ENCODE results near the gene PRSS50. TPM values are rescaled to one million over a fixed set of nuclear protein-coding genes. Genes with fewer than 3 reads are reported as not detected.

The PRSS50 gene
- total RNA-seq, 1 donor from 2014 or later = not detected

DNA sequence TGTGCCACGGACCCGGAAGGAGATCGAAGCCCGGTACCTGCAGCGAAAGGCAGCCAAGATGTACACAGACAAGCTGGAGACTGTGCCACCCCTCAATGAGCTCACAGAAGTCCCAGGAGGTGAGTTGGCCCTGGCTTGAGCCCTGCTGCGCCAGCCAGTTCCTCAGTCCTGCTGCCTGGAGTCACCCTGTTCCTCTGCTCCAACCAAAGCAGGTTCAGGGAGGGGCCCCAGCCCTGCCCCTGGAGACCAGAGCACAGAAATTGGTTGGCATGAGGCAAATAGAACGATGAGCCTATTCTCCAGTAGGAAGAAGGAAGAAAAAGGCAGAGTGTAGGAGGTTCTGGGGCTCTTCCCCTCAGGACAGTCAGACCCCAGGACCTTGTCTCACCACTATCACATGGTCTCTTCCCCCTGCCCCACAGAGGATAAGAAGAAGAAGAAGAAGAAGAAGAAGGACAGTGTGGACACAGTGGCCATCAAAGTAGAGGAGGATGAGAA lies 8.5 kb downstream of the PRSS50 start:
- Mint-ChIP-seq H3K9me3 (ENCODE audit: unreplicated experiment) (no peaks in the 10 kb centered on the region), H3K4me1 (ENCODE audit: low read depth, unreplicated experiment) (peaks cover 14% of the 10 kb centered on the region)

DNA sequence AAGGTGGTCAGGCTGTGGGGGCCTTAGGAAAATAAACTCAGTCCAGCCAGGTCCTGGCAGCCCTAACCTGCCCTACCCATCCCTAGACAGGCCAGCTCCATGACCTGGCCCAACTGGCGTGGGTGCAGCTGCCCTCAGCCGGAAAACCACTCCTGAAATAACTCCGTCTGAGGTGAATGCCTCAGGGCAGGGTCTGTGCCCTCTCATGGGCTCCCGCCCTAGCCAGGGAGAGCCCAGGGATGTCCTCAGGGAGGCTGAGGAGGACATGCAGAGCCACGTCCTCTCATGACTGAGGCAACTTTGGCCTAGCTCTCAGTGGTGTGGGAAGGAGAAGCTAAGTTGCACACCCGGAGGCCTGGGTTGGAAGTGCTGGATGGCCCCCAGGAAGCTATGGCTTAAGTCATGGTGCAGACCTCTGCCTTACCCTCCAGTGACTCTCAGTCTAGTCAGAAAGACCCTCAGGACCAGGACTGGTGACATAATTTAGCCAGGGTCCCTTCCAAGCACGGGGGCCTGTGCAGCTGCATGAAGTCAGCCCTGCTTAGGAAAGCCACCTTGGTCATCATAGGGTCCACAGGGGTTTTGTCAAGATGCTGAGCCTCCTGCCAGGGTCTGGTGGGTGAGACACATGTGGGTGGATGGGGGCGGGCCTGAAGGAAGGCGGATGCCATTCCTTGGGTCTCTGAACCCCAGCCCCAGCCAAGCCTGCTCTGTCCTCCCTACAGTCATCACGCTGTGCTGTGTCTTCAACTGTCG lies 9.1 kb downstream of the PRSS50 start:
- TF ChIP-seq, protein P1, sequence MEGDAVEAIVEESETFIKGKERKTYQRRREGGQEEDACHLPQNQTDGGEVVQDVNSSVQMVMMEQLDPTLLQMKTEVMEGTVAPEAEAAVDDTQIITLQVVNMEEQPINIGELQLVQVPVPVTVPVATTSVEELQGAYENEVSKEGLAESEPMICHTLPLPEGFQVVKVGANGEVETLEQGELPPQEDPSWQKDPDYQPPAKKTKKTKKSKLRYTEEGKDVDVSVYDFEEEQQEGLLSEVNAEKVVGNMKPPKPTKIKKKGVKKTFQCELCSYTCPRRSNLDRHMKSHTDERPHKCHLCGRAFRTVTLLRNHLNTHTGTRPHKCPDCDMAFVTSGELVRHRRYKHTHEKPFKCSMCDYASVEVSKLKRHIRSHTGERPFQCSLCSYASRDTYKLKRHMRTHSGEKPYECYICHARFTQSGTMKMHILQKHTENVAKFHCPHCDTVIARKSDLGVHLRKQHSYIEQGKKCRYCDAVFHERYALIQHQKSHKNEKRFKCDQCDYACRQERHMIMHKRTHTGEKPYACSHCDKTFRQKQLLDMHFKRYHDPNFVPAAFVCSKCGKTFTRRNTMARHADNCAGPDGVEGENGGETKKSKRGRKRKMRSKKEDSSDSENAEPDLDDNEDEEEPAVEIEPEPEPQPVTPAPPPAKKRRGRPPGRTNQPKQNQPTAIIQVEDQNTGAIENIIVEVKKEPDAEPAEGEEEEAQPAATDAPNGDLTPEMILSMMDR (IDR thresholded peaks at IDR 0.05; ENCODE audit: partially characterized antibody, unreplicated experiment) = no peak
- Mint-ChIP-seq H3K4me1 (ENCODE audit: low read depth, unreplicated experiment) (peaks cover 14% of the 10 kb centered on the region), H3K4me3 (ENCODE audit: unreplicated experiment) (no peak overlapping the region), H3K9me3 (ENCODE audit: unreplicated experiment) (no peaks in the 10 kb centered on the region), H3K36me3 (ENCODE audit: unreplicated experiment) (no peaks in the 10 kb centered on the region), H3K27ac (ENCODE audit: unreplicated experiment) (no peak overlapping the region), H3K27me3 (ENCODE audit: unreplicated experiment) (peaks cover 5% of the 10 kb centered on the region)
- DNase-seq = no peak

More for the DNA sequence above, 8.5 kb downstream of the PRSS50 start:
- Mint-ChIP-seq H3K27ac (ENCODE audit: unreplicated experiment) (no peak overlapping the region), H3K36me3 (ENCODE audit: unreplicated experiment) (no peaks in the 10 kb centered on the region), H3K4me3 (ENCODE audit: unreplicated experiment) (no peak overlapping the region), H3K27me3 (ENCODE audit: unreplicated experiment) (peaks cover 2% of the 10 kb centered on the region)
- DNase-seq = no peak
- TF ChIP-seq, protein P1 (IDR thresholded peaks at IDR 0.05; ENCODE audit: partially characterized antibody, unreplicated experiment) = no peak

DNA sequence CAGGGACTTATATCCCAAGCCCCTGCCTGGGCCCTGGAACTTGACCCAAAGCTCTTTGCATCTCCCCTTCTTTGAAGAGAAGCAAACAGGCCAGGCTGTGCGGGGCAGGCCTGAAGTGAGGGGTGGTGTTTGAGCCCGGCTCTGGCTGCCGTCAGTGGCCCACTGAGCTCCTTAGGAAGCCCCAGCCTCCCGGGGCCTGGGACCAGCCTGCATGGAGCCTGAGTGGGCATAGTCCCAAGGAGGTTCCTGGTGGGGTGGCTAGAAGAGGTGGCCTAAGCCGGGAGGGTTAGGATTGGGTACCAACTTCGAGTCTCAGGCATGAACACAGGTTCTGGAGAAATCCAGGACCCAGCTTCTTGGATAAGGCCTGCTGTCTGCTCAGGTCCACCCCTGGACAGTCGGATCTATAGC lies 10.1 kb downstream of the PRSS50 start:
- peaks cover 16% of the 10 kb centered on the region for H3K4me1 Mint-ChIP-seq (ENCODE audit: low read depth, unreplicated experiment)
- H3K27ac Mint-ChIP-seq (ENCODE audit: unreplicated experiment) = no peak overlapping the region
- H3K27me3 Mint-ChIP-seq (ENCODE audit: unreplicated experiment) = peaks cover 5% of the 10 kb centered on the region
- no peaks in the 10 kb centered on the region for H3K9me3 Mint-ChIP-seq (ENCODE audit: unreplicated experiment)
- peak; percentile 12 for DNase-seq
- TF ChIP-seq, protein P1 (IDR thresholded peaks at IDR 0.05; ENCODE audit: partially characterized antibody, unreplicated experiment) = no peak
- H3K4me3 Mint-ChIP-seq (ENCODE audit: unreplicated experiment) = no peak overlapping the region
- H3K36me3 Mint-ChIP-seq (ENCODE audit: unreplicated experiment) = no peaks in the 10 kb centered on the region

DNA sequence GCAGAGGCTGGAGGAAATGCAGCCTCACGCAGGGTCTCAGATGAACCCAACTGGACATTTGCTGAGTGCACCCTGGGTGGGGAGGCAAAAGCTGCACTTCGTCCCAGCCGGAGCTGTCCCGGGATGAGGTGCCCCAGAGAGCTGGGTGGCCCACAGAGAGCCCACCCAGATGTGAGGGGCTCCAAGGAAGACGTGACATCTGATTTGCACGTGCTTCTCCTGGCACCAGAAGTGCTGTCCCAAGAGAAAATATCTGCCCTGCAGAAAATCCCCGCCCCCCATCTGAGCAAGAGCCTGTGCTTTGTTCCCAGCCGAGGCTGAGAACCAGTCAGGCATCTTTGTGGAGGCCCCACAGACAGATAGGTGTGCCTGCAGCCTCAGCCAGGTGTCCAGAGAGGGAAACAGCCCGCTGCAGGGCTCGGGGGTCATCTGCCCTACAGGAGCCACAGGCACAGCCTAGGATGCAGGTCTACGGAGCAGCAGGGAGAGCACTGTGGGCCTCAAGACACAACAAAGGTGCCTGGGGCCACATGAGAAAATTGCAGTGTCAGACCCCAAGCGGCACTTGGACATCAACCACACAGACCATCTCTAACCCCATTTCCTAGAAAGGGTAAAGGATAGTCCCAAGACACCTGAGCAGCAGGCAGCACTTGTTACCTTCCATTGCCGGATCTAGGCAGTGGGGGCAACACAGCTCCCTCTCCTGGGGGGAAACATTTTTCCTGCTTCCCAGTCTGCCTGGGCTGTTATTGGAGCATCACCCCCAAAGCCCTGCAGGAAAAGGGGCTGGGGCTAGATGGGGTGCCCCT lies 10.7 kb downstream of the PRSS50 start:
- no peaks in the 10 kb centered on the region for H3K9me3 Mint-ChIP-seq (ENCODE audit: unreplicated experiment)
- no peaks in the 10 kb centered on the region for H3K36me3 Mint-ChIP-seq (ENCODE audit: unreplicated experiment)
- H3K27me3 Mint-ChIP-seq (ENCODE audit: unreplicated experiment) = peaks cover 7% of the 10 kb centered on the region
- H3K27ac Mint-ChIP-seq (ENCODE audit: unreplicated experiment) = no peak overlapping the region
- peaks cover 19% of the 10 kb centered on the region for H3K4me1 Mint-ChIP-seq (ENCODE audit: low read depth, unreplicated experiment)
- peak; percentile 17 for DNase-seq
- no peak overlapping the region for H3K4me3 Mint-ChIP-seq (ENCODE audit: unreplicated experiment)
- TF ChIP-seq, protein P1 (IDR thresholded peaks at IDR 0.05; ENCODE audit: partially characterized antibody, unreplicated experiment) = no peak

Data from glutamatergic neuron (in vitro differentiated cells).